Activated CD8-positive, alpha-beta memory T cell treated with anti-CD3 and anti-CD28 coated beads for 1 hour (primary cell): ENCODE results near the gene CACNA1A.

ENCODE experiments used
- DNase-seq, 2 donors: peaks; one replicate each; pipeline ENCODE4 v3.0.0-alpha.2; 2020; ENCODE audit warnings: low read depth in 1 of 2; ENCODE audit errors: extremely low read depth in 1 of 2

CACNA1A gene

GRCh38 chr19:13493516-13494310 is 12.6 kb downstream of the CACNA1A start:
- no peak for DNase-seq

GRCh38 chr19:13492128-13492527 is 14.2 kb downstream of the CACNA1A start:
- DNase-seq = no peak

DNA sequence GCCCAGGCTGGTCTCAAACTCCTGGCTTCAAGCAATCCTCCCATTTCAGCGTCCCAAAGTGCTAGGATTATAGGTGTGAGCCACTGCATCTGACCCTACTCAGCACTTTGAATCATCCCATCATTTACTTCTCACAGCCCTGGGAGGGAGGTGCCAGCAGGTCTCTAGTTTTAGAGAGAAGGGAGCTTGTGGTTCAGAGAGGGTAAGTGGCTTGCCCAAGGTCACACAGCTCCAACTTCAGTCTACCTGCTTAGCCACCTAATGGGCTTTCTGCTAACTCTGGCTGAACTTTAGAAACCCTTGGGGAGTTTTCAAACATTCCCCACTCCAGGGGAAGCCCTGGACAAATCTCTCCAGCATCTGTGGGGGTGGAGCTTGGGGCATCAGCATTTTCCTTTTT is 18.3 kb downstream of the CACNA1A start:
- DNase-seq = no peak

GRCh38 chr19:13484166-13484565 is 22.1 kb downstream of the CACNA1A start:
- DNase-seq = no peak

GRCh38 chr19:13483215-13483614 is 23.1 kb downstream of the CACNA1A start:
- DNase-seq = no peak

DNA sequence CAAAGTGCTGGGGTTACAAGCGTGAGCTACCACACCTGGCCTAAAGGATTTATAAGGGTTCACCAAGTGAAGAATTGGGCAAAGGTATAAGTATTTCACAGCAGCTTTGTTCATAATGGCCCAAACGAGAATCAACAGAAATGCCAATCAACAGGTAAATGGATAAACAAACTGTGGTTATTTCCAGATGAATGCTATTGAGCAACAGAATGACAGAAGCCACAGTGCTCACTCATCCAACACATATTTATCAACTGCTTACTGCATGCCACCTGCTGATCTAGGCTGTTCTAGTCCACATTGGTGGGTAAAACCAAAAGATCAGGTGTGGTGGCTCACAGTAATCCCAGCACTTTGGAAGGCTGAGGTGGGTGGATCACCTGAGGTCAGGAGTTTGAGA is 27.7 kb downstream of the CACNA1A start:
- DNase-seq = no peak

- no peak for DNase-seq
These were observed 30.2 kb downstream of the CACNA1A start for GRCh38 chr19:13476071-13476470.

- no peak for DNase-seq
These were observed 31.2 kb downstream of the CACNA1A start for GRCh38 chr19:13475044-13475443.

GRCh38 chr19:13466697-13467096 is 39.6 kb downstream of the CACNA1A start:
- DNase-seq = no peak

DNA sequence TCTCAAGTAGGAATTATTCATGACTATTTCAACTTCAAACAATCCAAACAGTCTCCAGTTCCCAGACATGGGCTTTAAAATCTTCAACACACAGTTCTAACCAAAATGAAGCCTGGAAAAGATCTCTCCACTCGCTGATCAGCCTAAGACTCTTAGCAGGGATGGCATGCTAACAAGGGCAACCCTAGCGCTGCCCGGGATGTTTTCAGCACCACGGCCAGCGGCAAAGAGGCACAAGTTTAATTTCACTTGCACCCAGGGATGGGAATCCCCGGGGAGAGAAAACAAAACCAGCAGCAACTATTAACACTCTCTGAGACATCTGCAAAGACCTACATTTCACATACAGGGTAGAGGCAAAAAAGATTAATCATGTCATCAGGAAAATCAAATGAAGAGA is 43.0 kb downstream of the CACNA1A start:
- no peak for DNase-seq

- no peak for DNase-seq
These were observed 44.7 kb downstream of the CACNA1A start for GRCh38 chr19:13461536-13461935.

GRCh38 chr19:13460045-13460444 is 46.2 kb downstream of the CACNA1A start:
- DNase-seq = no peak

DNA sequence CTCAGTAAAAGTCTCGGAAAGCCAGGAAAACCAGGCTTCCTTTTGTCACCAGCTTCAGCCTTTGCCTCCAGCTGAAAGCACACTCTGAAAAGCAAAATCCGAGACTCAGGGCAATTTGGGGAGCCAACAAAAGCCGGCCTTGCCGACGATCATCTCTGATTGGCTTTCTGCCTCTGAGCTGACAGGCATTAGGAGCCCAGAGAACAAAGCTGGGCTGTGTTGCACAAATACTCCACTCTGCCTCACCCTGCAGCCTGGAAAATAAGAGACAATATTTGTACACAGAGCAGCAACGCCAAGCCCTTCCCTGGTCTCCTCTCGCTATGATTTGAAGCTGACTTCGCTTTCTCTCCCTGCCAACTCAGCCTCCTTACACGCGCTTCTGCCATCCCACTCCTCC is 46.9 kb downstream of the CACNA1A start:
- no peak for DNase-seq

GRCh38 chr19:13451434-13451995 is 54.8 kb downstream of the CACNA1A start:
- DNase-seq = no peak

- no peak for DNase-seq
These were observed 58.3 kb downstream of the CACNA1A start for GRCh38 chr19:13447978-13448377.

DNA sequence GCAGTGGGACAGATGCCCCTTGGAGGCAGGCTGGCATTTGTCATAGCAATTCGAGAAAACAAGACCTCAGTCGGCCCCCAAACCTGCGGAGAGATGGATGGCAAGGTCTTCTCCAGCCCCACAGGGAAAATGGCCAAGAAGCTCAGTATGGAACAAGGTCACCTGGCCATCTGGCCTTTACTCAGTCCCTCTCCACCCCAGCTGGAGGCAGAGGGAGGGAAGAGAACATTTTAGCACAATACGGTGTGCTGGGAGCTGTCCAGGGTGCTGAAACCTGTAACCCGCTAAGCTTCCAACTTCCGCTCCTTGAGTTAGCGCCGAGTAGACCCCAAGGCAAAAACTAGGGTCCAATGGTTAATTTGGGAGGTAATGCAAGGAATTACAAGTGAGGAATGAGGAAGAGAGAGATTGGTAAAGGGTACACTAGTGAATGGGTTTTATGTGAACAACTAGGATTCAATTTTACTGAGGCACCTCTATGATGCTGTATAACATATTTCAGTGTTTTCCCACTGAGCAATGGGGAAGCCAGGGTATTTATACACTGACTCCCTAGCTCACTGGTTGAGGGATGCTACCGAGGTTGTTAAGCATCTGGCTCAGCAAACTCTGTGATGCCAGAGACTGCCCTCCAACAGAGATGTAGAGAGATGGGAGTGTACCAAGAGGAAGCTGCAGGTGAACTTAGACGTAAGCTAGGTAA is 64.3 kb downstream of the CACNA1A start:
- peak in 1 of 2 donors; percentile 31 for DNase-seq

GRCh38 chr19:13437919-13438618 is 68.2 kb downstream of the CACNA1A start:
- no peak for DNase-seq

GRCh38 chr19:13436352-13436751 is 69.9 kb downstream of the CACNA1A start:
- DNase-seq = no peak

DNA sequence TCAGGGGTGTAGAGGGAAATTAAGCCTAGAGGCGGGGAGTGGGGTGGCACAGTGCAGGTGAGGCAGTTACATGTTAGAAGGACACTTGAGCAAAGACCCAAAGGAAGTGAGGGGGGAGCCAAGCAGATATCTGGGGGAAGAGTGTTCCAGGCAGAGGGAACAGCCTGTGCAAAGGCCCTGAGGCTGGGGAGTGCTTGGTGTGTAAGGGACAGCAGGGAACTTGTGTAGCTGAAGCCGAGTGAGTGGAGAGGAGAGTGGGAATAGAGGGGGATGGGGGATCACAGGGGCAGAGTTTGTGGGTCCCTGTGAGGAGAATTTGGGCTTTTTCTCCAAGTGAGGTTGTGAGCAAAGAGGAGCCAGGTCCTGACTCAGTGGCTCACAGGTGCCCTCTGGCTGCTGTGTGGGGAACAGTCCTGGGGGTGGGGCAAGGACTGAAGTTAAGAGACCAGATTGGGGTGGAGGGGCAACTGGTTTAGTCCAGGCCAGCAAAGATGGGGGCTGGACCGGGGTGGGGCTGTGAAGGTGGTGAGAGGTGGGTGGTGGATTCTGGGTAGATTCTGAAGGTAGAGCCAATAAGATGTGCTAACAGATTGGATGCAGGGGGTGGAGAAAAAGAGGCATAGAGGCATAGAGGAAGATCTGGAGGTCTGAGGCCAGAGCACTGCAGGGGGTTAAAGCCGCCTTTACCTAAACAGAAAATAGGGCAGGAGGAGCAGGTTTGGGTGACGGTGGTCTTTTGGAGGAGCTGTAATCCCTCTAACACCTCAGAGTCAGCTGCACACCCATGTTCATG is 75.3 kb downstream of the CACNA1A start:
- peak in 1 of 2 donors; percentile 24 for DNase-seq

DNA sequence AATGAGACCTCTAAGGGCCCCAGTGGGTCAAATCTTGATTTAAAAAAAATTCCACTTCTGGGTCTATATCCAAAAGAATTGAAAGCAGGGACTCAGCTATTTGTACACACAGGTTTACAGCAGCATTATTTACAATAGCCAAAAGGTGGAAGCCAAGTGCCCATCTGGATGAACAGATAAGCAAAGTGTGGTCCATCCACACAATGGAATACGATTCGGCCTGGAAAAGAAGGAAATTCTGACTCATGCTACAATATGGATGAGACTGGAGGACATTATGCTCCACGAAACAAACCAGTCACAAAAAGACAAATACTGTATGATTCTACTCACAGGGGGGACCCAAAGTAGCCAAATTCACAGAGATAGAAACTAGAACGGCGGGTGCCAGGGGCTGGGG is 76.7 kb downstream of the CACNA1A start:
- no peak for DNase-seq

GRCh38 chr19:13428352-13428751 is 77.9 kb downstream of the CACNA1A start:
- DNase-seq = no peak
